ENCODE results near the gene SPIRE1.
"Not testable (repeated sequence)": the region's sequence is repeated elsewhere in the genome, so short reads cannot be mapped to it uniquely, and the experiment has no call there.

Gene SPIRE1

GRCh38 chr18:12645254-12645653 lies 12.7 kb downstream of the SPIRE1 start:
- DNase-seq, result no peak

GRCh38 chr18:12643756-12644155 lies 14.2 kb downstream of the SPIRE1 start:
- DNase-seq, result not testable (repeated sequence)

GRCh38 chr18:12640881-12641200 lies 17.1 kb downstream of the SPIRE1 start:
- no peak for DNase-seq

GRCh38 chr18:12639990-12640880 lies 17.7 kb downstream of the SPIRE1 start:
- no peak for DNase-seq

- DNase-seq, result no peak
Observed at GRCh38 chr18:12638644-12639124, 19.2 kb downstream of the SPIRE1 start.

- DNase-seq, result no peak
Observed at GRCh38 chr18:12637901-12638643, 19.8 kb downstream of the SPIRE1 start.

GRCh38 chr18:12637393-12637792 lies 20.5 kb downstream of the SPIRE1 start:
- DNase-seq, result no peak

- no peak for DNase-seq
Observed at GRCh38 chr18:12631831-12632477, 26.0 kb downstream of the SPIRE1 start.

GRCh38 chr18:12630136-12630535 lies 27.8 kb downstream of the SPIRE1 start:
- no peak for DNase-seq

- DNase-seq, result no peak
Observed at GRCh38 chr18:12628706-12629702, 28.9 kb downstream of the SPIRE1 start.

- DNase-seq, result not testable (repeated sequence)
Observed at GRCh38 chr18:12627199-12627598, 30.7 kb downstream of the SPIRE1 start.

GRCh38 chr18:12625241-12625640 lies 32.7 kb downstream of the SPIRE1 start:
- DNase-seq, result no peak

GRCh38 chr18:12621742-12622306 lies 36.1 kb downstream of the SPIRE1 start:
- DNase-seq, result no peak

- DNase-seq, result no peak
Observed at GRCh38 chr18:12615748-12616147, 42.2 kb downstream of the SPIRE1 start.

- no peak for DNase-seq
Observed at GRCh38 chr18:12608301-12608700, 49.6 kb downstream of the SPIRE1 start.

GRCh38 chr18:12606592-12607315 lies 51.2 kb downstream of the SPIRE1 start:
- no peak for DNase-seq

GRCh38 chr18:12604445-12605007 lies 53.4 kb downstream of the SPIRE1 start:
- DNase-seq, result no peak

- no peak for DNase-seq
Observed at GRCh38 chr18:12599966-12600365, 57.9 kb downstream of the SPIRE1 start.

- DNase-seq, result no peak
Observed at GRCh38 chr18:12599543-12599942, 58.4 kb downstream of the SPIRE1 start.

GRCh38 chr18:12598181-12598930 lies 59.6 kb downstream of the SPIRE1 start:
- DNase-seq, result no peak

All from activated naive CD4-positive, alpha-beta T cell treated with Interleukin-2 at 50 U/mL for 16 hours (primary cell).